HUES64 (cell line): ENCODE data around the gene BCKDHA.
"Not testable (repeated sequence)": the region's sequence is repeated elsewhere in the genome, so short reads cannot be mapped to it uniquely, and the experiment has no call there.

Experiments
- H3K27ac ChIP-seq: 2 replicates; pipeline ENCODE4 v1.7.0; 2013; ENCODE audit warnings: low read depth, low read length, inconsistent platforms
- H3K27me3 ChIP-seq: 2 replicates; pipeline ENCODE4 v1.6.1; 2013; ENCODE audit warnings: mild to moderate bottlenecking, low read length; ENCODE audit not compliant: insufficient read depth
- H3K36me3 ChIP-seq: 2 replicates; pipeline ENCODE4 v1.6.1; 2013; ENCODE audit warnings: mild to moderate bottlenecking, low read length; ENCODE audit not compliant: insufficient read depth
- H3K4me1 ChIP-seq: 2 replicates; pipeline ENCODE4 v1.6.1; 2013; ENCODE audit warnings: mild to moderate bottlenecking, low read length, moderate library complexity; ENCODE audit not compliant: insufficient read depth
- H3K4me3 ChIP-seq: 2 replicates; pipeline ENCODE4 v1.5.1; 2013; ENCODE audit warnings: mild to moderate bottlenecking, low read length, moderate library complexity
- H3K9ac ChIP-seq: 2 replicates; pipeline ENCODE4 v1.6.1; 2013; ENCODE audit warnings: mild to moderate bottlenecking, low read depth, low read length
- H3K9me3 ChIP-seq: 2 replicates; pipeline ENCODE4 v1.6.1; 2013; ENCODE audit warnings: low read depth, low read length; ENCODE audit not compliant: insufficient read depth
- WGBS: fragments of 150-250, 120-280 bp; methylation state at CpG from one replicate; pipeline ENCODE4 v1.1.7; 2013; ENCODE audit warnings: missing lambda C conversion rate; 5-methylcytosine and 5-hydroxymethylcytosine counted together

The BCKDHA gene

DNA sequence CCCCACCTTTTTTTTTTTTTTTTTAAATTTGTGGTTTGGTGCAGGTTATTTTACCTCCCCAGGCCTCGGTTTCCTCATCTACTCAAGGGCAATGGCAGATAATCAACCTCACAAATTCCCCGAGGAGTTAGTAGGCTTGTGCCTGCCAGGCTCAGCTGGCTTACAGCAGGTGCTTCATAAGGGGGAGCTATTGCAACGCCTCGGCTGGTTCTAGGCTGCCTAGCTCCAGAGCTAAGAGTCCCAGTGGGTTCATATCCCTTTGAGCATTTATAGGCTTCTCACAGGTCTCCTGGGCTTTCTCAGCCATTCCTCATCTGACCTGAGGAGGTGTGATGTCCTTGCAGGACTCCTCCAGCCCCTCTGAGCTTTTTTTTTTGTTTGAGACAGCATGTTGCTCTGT, 10.6 kb downstream of the BCKDHA start:
- Histone ChIP-seq H3K36me3 (peaks cover 12% of the 10 kb centered on the region; the same call in 1 of the 2 replicates), H3K4me3 (no peak overlapping the region), H3K27me3 (no peaks in the 10 kb centered on the region), H3K27ac (no peak overlapping the region), H3K9me3 (no peaks in the 10 kb centered on the region), H3K4me1 (peaks cover 4% of the 10 kb centered on the region; the same call in 1 of the 2 replicates), H3K9ac (no peak overlapping the region)
- 80% methylated on average over 4 of the region's 4 CpGs for WGBS

DNA sequence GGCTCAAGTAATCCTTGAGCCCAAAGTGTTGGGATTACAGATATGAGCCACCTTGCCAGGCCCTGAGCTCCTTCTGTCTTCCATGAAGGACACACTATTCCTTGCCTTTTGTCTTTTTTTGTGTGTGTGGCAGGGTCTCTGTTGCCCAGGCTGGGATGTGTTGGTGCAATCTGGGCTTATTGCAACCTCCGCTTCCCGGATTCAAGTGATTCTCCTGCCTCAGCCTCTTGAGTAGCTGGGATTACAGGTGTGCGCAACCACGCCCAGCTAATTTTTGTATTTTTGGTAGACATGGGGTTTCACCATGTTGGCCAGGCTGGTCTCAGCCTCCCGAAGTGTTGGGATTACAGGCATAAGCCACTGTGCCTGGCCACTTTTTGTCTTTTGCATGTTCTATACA, 11.2 kb downstream of the BCKDHA start:
- H3K4me1 ChIP-seq, H3K27ac ChIP-seq, H3K9ac ChIP-seq, H3K4me3 ChIP-seq, H3K9me3 ChIP-seq, H3K27me3 ChIP-seq: not testable (repeated sequence)
- 94% methylated on average over 5 of the region's 5 CpGs for WGBS
- peaks cover 12% of the 10 kb centered on the region; the same call in 1 of the 2 replicates for H3K36me3 ChIP-seq

DNA sequence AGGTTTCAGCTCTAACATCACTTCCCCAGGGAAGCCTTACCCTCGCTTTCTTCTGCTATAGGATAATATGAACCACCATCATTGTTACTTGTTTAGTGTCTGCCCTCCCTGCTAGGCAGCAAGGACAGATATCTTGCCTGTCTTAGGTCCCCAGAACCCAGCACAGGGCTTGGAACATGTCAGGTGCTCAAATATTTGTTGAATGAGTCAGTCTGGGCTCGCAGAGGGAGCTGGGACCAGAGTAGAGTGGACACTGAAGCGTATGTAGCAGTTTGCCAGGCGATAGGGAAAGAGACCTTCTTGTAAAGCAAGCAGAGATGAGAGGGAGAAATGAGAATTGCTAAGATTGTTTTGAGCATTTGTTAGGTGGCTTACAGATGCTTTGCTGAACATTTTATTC, 11.7 kb downstream of the BCKDHA start:
- Histone ChIP-seq H3K36me3 (peaks cover 12% of the 10 kb centered on the region; the same call in 1 of the 2 replicates), H3K4me1 (peaks cover 4% of the 10 kb centered on the region; the same call in 1 of the 2 replicates), H3K9me3 (no peaks in the 10 kb centered on the region), H3K27me3 (no peaks in the 10 kb centered on the region), H3K27ac (no peak overlapping the region), H3K4me3 (no peak overlapping the region), H3K9ac (no peak overlapping the region)
- WGBS: 63% methylated on average over 4 of the region's 4 CpGs

DNA sequence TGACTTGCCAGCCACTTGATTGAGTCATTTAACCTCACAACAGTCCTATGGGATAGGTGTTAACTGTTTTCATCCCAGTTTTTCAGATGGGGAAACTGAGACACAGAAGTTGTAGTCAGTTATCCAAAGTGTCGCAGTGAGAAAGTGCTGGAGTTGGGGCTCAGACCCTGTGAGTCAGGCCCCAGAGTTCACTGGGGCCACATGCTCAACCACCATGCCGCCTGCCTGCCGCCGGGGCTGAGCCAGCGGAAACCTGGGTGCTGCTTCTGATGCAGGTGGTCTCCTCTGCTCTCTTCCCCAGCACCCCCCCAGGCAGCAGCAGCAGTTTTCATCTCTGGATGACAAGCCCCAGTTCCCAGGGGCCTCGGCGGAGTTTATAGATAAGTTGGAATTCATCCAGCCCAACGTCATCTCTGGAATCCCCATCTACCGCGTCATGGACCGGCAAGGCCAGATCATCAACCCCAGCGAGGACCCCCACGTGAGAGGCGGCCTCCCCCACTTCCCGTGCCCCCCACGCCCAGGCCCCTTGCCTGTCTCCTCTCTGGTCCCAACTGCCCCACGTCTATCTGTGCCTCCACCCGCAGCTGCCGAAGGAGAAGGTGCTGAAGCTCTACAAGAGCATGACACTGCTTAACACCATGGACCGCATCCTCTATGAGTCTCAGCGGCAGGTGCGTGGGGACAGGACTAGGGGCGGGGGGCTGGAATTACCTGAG, 12.9 kb downstream of the BCKDHA start:
- H3K4me1 ChIP-seq: peaks cover 4% of the 10 kb centered on the region; the same call in 1 of the 2 replicates
- H3K9me3 ChIP-seq: no peaks in the 10 kb centered on the region
- WGBS: 96% methylated on average over 23 of the region's 23 CpGs
- H3K27ac ChIP-seq: no peak overlapping the region
- no peak overlapping the region for H3K4me3 ChIP-seq
- no peak overlapping the region for H3K9ac ChIP-seq
- peaks cover 18% of the 10 kb centered on the region; the same call in 1 of the 2 replicates for H3K36me3 ChIP-seq
- H3K27me3 ChIP-seq: no peaks in the 10 kb centered on the region

DNA sequence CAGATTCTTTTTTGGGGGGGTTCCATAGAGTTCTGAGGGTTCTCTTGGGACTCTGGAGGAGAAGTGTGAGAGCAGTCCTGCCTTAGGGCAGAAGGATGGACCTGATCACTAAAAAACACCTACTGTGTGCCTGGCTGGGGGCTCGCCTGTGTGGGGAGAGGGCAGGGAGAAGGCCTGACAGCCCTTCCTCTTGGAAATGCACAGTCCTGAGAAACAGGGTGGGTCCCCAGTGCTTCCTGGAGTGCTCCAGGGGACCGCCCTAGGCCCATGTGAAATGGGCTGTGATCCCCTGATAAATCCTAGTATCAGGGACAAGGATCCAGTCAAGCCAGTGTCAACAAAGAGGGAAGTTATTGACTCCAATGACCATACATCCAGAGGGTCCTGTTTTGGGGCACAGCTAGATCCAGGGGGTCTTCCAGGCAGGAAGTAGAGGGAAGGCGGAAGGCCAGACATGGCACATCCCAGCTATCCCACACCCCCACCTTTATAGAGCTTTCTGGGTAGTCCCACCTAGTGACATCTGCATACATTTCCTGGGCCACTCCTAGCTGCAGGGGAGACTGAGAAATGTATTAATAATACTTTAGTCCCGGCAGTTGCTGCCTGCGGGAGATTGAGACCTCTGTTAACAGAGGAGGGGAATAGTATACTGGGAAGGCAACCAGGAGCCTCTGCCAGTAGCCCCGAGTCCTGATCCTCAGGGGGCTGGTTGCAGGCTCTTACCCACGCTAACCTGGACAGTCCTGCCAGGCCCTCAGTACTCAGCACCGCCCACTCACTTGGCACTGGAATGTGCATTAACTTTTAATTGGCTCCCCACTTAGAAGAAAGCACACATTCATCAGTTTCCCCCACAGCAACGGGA, 13.7 kb downstream of the BCKDHA start:
- Histone ChIP-seq H3K4me3 (no peak overlapping the region), H3K9ac (no peak overlapping the region), H3K27me3 (no peaks in the 10 kb centered on the region), H3K36me3 (peaks cover 21% of the 10 kb centered on the region; the same call in 1 of the 2 replicates), H3K27ac (no peak overlapping the region), H3K4me1 (peaks cover 4% of the 10 kb centered on the region; the same call in 1 of the 2 replicates), H3K9me3 (no peaks in the 10 kb centered on the region)
- WGBS: 79% methylated on average over 8 of the region's 9 CpGs

DNA sequence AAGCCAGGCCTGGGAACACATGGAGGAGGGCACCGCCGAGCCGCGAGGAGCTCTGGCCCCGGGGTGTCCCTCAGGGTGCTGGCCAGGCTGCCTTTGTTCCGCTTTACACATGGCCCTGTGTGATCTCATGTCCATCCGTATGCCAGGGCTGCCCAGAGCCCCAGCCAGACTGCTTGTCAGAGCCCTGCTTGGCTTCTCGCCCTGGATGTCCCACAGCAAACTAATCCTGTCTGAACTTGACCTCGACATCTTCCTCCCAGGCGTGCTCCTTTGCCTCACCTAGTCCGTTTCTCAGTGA, 14.3 kb downstream of the BCKDHA start:
- Histone ChIP-seq H3K27me3 (no peaks in the 10 kb centered on the region), H3K27ac (no peak overlapping the region), H3K9ac (no peak overlapping the region), H3K36me3 (peaks cover 24% of the 10 kb centered on the region; the same call in 1 of the 2 replicates), H3K9me3 (no peaks in the 10 kb centered on the region), H3K4me1 (peaks cover 4% of the 10 kb centered on the region; the same call in 1 of the 2 replicates), H3K4me3 (no peak overlapping the region)
- WGBS: 85% methylated on average over 11 of the region's 11 CpGs

DNA sequence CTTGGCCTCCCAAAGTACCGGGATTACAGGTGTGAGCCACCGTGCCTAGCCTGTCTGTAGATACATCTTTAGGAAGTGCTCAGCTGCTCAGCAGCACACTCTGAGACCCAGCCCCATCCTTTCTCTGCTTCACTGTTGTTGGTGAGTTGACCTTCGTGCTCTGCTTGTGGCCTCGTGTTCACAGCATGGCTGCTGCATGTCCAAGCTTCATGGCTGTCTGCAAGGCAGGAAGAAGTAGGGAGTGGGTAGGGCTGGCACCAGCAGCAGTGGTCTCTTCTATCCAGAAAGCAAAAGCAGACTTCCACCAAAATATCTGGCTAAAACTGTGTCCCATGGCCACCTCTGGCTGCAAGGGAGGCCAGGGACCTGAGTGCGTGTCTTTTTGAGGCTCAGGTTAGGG, 15.3 kb downstream of the BCKDHA start:
- no peaks in the 10 kb centered on the region for H3K4me1 ChIP-seq
- peaks cover 28% of the 10 kb centered on the region for H3K36me3 ChIP-seq
- H3K4me3 ChIP-seq: no peak overlapping the region

DNA sequence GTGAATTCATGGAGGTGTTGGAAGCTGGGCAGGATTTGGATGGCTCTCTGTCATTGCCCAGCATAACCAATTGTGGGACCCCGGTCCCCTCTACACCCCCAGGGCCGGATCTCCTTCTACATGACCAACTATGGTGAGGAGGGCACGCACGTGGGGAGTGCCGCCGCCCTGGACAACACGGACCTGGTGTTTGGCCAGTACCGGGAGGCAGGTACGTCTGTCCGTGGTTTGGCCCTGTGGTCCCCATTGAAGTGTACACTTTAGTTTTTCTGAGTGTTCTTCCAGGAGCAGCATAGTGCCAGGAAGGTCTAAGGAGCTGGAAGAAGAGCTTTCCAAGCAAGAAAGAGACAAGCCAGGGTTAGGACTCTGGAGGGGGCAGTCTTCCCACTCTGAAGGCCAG, 16.3 kb downstream of the BCKDHA start:
- Histone ChIP-seq H3K36me3 (peaks cover 32% of the 10 kb centered on the region), H3K27ac (no peak overlapping the region), H3K27me3 (no peaks in the 10 kb centered on the region), H3K9ac (no peak overlapping the region), H3K9me3 (no peaks in the 10 kb centered on the region), H3K4me3 (no peak overlapping the region), H3K4me1 (no peaks in the 10 kb centered on the region)
- WGBS: 94% methylated on average over 10 of the region's 10 CpGs

More for the DNA sequence above, 15.3 kb downstream of the BCKDHA start:
- no peak overlapping the region for H3K9ac ChIP-seq
- H3K27me3 ChIP-seq: no peaks in the 10 kb centered on the region
- no peak overlapping the region for H3K27ac ChIP-seq
- H3K9me3 ChIP-seq: no peaks in the 10 kb centered on the region
- WGBS: 92% methylated on average over 5 of the region's 5 CpGs

DNA sequence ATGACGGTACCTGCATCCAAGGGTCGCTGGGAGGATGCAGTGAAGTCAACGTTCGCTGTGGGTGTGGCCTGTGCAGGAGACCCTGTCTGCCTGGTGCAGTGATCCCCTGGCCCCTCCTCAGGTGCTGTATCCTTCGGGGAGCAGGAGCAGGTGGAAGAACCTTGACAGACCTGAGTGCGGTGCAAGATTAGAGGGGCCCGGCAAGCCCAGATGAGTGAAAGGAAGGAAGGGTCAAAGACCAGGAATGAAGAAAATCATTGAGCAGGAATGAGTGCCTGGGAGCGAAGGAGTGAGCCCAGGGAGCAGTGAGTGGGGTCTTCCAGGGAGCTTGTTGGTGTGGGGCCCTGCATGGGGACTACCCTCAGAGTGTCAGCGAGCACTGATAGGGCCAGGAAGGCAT, 16.8 kb downstream of the BCKDHA start:
- Histone ChIP-seq H3K9ac (no peak overlapping the region), H3K4me1 (no peaks in the 10 kb centered on the region), H3K27ac (no peak overlapping the region), H3K9me3 (no peaks in the 10 kb centered on the region), H3K4me3 (no peak overlapping the region), H3K36me3 (peaks cover 36% of the 10 kb centered on the region), H3K27me3 (no peaks in the 10 kb centered on the region)
- WGBS: 94% methylated on average over 9 of the region's 9 CpGs

DNA sequence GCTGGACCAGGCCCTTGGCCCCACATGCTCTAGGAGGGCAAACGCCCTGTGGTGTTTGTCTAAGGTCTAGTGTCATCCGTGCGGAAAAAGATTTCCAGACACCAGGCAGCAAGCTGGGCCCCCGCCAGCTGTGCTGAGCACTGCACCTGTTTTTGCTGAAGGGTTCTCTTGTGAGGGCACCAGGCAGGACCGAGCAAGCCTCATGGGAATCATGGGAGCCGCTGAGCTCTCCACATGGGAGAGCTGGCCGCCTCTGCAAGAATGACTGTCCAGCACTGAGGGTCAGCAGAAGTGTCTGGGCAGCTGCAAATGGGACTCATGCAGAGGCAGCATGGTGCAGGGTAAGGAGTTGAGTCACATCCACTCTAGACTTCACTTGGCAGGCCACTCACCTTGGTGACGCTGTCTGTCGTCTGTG, 17.5 kb downstream of the BCKDHA start:
- 96% methylated on average over 9 of the region's 9 CpGs for WGBS
- H3K36me3 ChIP-seq: peaks cover 43% of the 10 kb centered on the region
- H3K9ac ChIP-seq: no peak overlapping the region
- no peak overlapping the region for H3K27ac ChIP-seq
- no peaks in the 10 kb centered on the region for H3K27me3 ChIP-seq
- H3K4me3 ChIP-seq: no peak overlapping the region
- no peaks in the 10 kb centered on the region for H3K4me1 ChIP-seq
- no peaks in the 10 kb centered on the region for H3K9me3 ChIP-seq

DNA sequence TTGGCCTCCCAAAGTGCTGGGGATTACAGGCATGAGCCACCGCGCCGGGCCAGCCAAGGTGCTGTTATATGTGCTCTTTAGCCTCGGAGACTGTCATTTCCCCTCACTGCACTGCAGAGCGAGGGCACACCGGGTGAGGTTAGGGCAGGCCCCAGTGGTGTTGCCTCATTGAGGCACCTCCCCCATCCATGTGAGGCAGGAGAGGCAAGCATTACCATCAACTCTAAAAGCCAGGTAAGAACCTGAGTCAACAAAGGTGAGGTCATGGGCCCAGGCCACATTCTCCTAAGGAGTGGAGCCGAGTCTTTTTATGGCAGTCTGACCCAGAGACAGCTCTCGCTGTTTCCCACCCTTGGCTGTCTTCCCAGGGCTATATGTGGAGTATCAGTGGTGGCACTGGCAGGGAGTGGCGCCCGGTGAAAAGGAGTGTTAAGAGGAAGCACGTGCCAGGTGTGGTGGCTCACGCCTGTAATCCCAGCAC, 18.6 kb downstream of the BCKDHA start:
- Histone ChIP-seq H3K9me3 (no peaks in the 10 kb centered on the region), H3K4me1 (no peaks in the 10 kb centered on the region), H3K27me3 (no peaks in the 10 kb centered on the region), H3K9ac (no peak overlapping the region), H3K36me3 (peaks cover 41% of the 10 kb centered on the region), H3K27ac (no peak overlapping the region), H3K4me3 (no peak overlapping the region)
- 94% methylated on average over 12 of the region's 12 CpGs for WGBS
